Pancreas (tissue), 10 donors: ENCODE results near the gene RIMS1. TPM values are rescaled to one million over a fixed set of nuclear protein-coding genes. Genes with fewer than 3 reads are reported as not detected.

Experiments
- ATAC-seq, 4 donors: fragments of 200-7000 bp; cut with Tn5 transposase; one replicate each; pipeline versions ENCODE4 v1.8.0 to v1.9.1; 2020; ENCODE audit warnings: mild to moderate bottlenecking in 4 of 4, moderate library complexity in 4 of 4
- DNase-seq, 6 donors: peaks; one replicate each; pipeline ENCODE4 v3.0.0-alpha.2; 2020
- FAIRE-seq: peaks from 2 replicates; lab custom pipeline; 2012; peaks lifted over from hg19 to GRCh38; lab: Jason Lieb, UNC
- H3K27ac ChIP-seq, 4 donors: fragments of 200-600 bp; sonication (generic); 1 replicate in 3 of 4; 2 replicates in 1 of 4; pipeline versions ENCODE4 v1.5.0 to v1.8.0; 2020
- H3K27me3 ChIP-seq, 4 donors: fragments of 200-600 bp; one replicate each; pipeline ENCODE4 v1.8.0; 2021
- H3K36me3 ChIP-seq, 3 donors: fragments of 200-600 bp; sonication (generic) in 1 of 3; one replicate each; pipeline versions ENCODE4 v1.5.0 to v1.8.0; 2020 to 2021
- H3K4me1 ChIP-seq, 3 donors: fragments of 200-600 bp; one replicate each; pipeline ENCODE4 v1.8.0; 2021
- H3K4me3 ChIP-seq, 4 donors: fragments of 200-600 bp; sonication (generic) in 2 of 4; one replicate each; pipeline versions ENCODE4 v1.5.0 to v1.8.0; 2020 to 2021
- H3K9me3 ChIP-seq, 4 donors: fragments of 200-600 bp; one replicate each; pipeline ENCODE4 v1.8.0; 2021
- CTCF ChIP-seq, 4 donors: fragments of 200-600 bp; sonication (generic) in 3 of 4; IDR thresholded peaks; one replicate each; pipeline versions ENCODE4 v1.5.0 to v1.8.0; 2021; ENCODE audit warnings: antibody characterized with exemption in 4 of 4
- WGBS, 2 donors: extraction: QIAGEN DNeasy Blood & Tissue Kit; methylation state at CpG; one replicate each; pipeline ENCODE4 v1.1.7; 2013; 5-methylcytosine and 5-hydroxymethylcytosine counted together
- intact Hi-C, 3 donors: fragments of 100-400 bp; cut with DNase I; formaldehyde crosslinking; loops; one replicate each; pipeline versions ENCODE4 v1.11.1 to v1.14.2; 2022
- polyA plus RNA-seq, 2 donors: library from polyadenylated mRNA; stranded (reverse); fragments of 200-250 nt; gene quantifications; one replicate each; pipeline ENCODE4 v1.2.3, GENCODE V29; 2013
- total RNA-seq, 6 donors: library from RNA; stranded (reverse); fragmentation: NEBNext Ultra II Directional in 4 of 6; extraction: Animal tissue kit (Norgen Biotek cat#: 25700) in 4 of 6; gene quantifications; one replicate each; pipeline versions ENCODE4 v1.2.1 to v1.2.4, GENCODE V29; 2021 to 2023
- donor health status: healthy with polysubstance abuse.
- donor health status: DM: no; HTN: no; CAD: no; lungs with moderate emphysema.
- donor health status: DM: no; HTN: no; CAD: no.
- donor health status: control.
- donor health status: control.
- donor health status: Bipolar disorder and iron deficiency.
- donor health status: DM: yes; HTN: yes; CAD: no.
- donor health status: DM: no; HTN: no; CAD: no.
- donor health status: DM: no; HTN: no; CAD: no.
- donor health status: DM: yes; HTN: yes; CAD: no.

Gene RIMS1
- total and polyA plus RNA-seq, 8 donors: 0.12 to 5.7 (median 3.7) TPM

GRCh38 chr6:72403413-72403812 is 517.1 kb downstream of the RIMS1 start:
- H3K4me1 ChIP-seq: no peaks in the 10 kb centered on the region
- no peaks in the 10 kb centered on the region for H3K27me3 ChIP-seq
- no peak overlapping the region for H3K4me3 ChIP-seq
- FAIRE-seq (no peak), ATAC-seq (no peak), DNase-seq (no peak)
- no peak overlapping the region for H3K27ac ChIP-seq
- WGBS, 2 donors: 77 to 82% methylated on average over 2 of the region's 2 CpGs
- TF ChIP-seq CTCF (IDR thresholded peaks at IDR 0.05): no peak
- H3K9me3 ChIP-seq: no peaks in the 10 kb centered on the region
- H3K36me3 ChIP-seq: no peaks in the 10 kb centered on the region
- intact Hi-C loops: no loop called here

GRCh38 chr6:72406517-72406916 is 520.2 kb downstream of the RIMS1 start:
- intact Hi-C loops: no loop called here

GRCh38 chr6:72410769-72411168 is 524.4 kb downstream of the RIMS1 start:
- Histone ChIP-seq H3K27me3 (no peaks in the 10 kb centered on the region), H3K4me3 (no peak overlapping the region), H3K4me1 (peaks cover 0 to 3% (median 0%) of the 10 kb centered on the region in 3 donors), H3K36me3 (no peaks in the 10 kb centered on the region), H3K9me3 (no peaks in the 10 kb centered on the region), H3K27ac (no peak overlapping the region)
- ATAC-seq (no peak), FAIRE-seq (no peak), DNase-seq (no peak)
- intact Hi-C loops: loop anchor here in 1 of 3 donors (5.0 to 10.0 kb wide), 2 partner anchors 172 to 724 kb away; no protein-coding TSS in a partner anchor
- 74 to 81% methylated on average over 6 of the region's 6 CpGs for WGBS, 2 donors
- TF ChIP-seq CTCF (IDR thresholded peaks at IDR 0.05): no peak

More at GRCh38 chr6:72406517-72406916, 520.2 kb downstream of the RIMS1 start:
- no peak for FAIRE-seq
- no peak overlapping the region for H3K27ac ChIP-seq
- no peaks in the 10 kb centered on the region for H3K27me3 ChIP-seq
- ATAC-seq: no peak
- H3K4me3 ChIP-seq: no peak overlapping the region
- H3K4me1 ChIP-seq: no peaks in the 10 kb centered on the region
- no peak for TF ChIP-seq CTCF (IDR thresholded peaks at IDR 0.05)
- H3K9me3 ChIP-seq: no peaks in the 10 kb centered on the region
- 48 to 53% methylated on average over 2 of the region's 2 CpGs for WGBS, 2 donors
- H3K36me3 ChIP-seq: no peaks in the 10 kb centered on the region
- DNase-seq: no peak

GRCh38 chr6:72411872-72412708 is 525.7 kb downstream of the RIMS1 start:
- H3K4me3 ChIP-seq: no peak overlapping the region
- peak; percentile 99 to 100 (median 100) for TF ChIP-seq CTCF (IDR thresholded peaks at IDR 0.05)
- no peaks in the 10 kb centered on the region for H3K27me3 ChIP-seq
- no peaks in the 10 kb centered on the region for H3K36me3 ChIP-seq
- H3K27ac ChIP-seq: no peak overlapping the region
- 2% methylated on average over 7 of the region's 7 CpGs for WGBS, 2 donors
- intact Hi-C loops: loop anchor here in 1 of 3 donors (5.0 to 10.0 kb wide), 2 partner anchors 170 to 723 kb away; no protein-coding TSS in a partner anchor
- H3K9me3 ChIP-seq: no peaks in the 10 kb centered on the region
- H3K4me1 ChIP-seq: peaks cover 0 to 3% (median 0%) of the 10 kb centered on the region in 3 donors
- peak; percentile 34 to 86 (median 76) for DNase-seq
- FAIRE-seq: peak; percentile 77
- peak; percentile 69 to 99 (median 95) for ATAC-seq

GRCh38 chr6:72412709-72413044 is 526.3 kb downstream of the RIMS1 start:
- Histone ChIP-seq H3K27ac (no peak overlapping the region), H3K4me3 (no peak overlapping the region), H3K36me3 (no peaks in the 10 kb centered on the region), H3K9me3 (no peaks in the 10 kb centered on the region), H3K4me1 (peaks cover 0 to 4% (median 0%) of the 10 kb centered on the region in 3 donors), H3K27me3 (no peaks in the 10 kb centered on the region)
- intact Hi-C loops: loop anchor here in 1 of 3 donors (5.0 to 10.0 kb wide), 2 partner anchors 170 to 722 kb away; no protein-coding TSS in a partner anchor
- peak in 2 of 4 donors; percentile 28 to 35 for ATAC-seq
- peak in 2 of 6 donors; percentile 17 to 23 for DNase-seq
- no peak for FAIRE-seq
- no peak for TF ChIP-seq CTCF (IDR thresholded peaks at IDR 0.05)
- 61 to 73% methylated on average over 7 of the region's 7 CpGs for WGBS, 2 donors
